Heart left ventricle (tissue), 16 donors: ENCODE data around the gene TYMP. TPM values are rescaled to one million over a fixed set of nuclear protein-coding genes. Genes with fewer than 3 reads are reported as not detected.

Experiments used
- ATAC-seq, 4 donors: fragments of 200-7000 bp; cut with Tn5 transposase; one replicate each; pipeline ENCODE4 v1.9.1; 2020 to 2022; ENCODE audit warnings: moderate library complexity in 4 of 4, mild to moderate bottlenecking in 3 of 4, moderate number of reproducible peaks in 1 of 4
- DNase-seq, 5 donors: peaks; one replicate each; pipeline ENCODE4 v3.0.0-alpha.2; 2020
- H3K27ac ChIP-seq, 12 donors: fragments of 200-600 bp; sonication (generic) in 4 of 12; one replicate each; pipeline versions ENCODE4 v1.5.0 to v1.8.0; 2016 to 2022; ENCODE audit warnings: mild to moderate bottlenecking in 2 of 12
- H3K27me3 ChIP-seq, 9 donors: fragments of 200-600 bp; sonication (generic) in 2 of 9; one replicate each; pipeline versions ENCODE4 v1.5.1 to v1.8.0; 2016 to 2022; ENCODE audit warnings: mild to moderate bottlenecking in 3 of 9
- H3K36me3 ChIP-seq, 9 donors: fragments of 200-600 bp; sonication (generic) in 2 of 9; one replicate each; pipeline versions ENCODE4 v1.5.0 to v1.8.0; 2018 to 2022; ENCODE audit warnings: mild to moderate bottlenecking in 2 of 9
- H3K4me1 ChIP-seq, 12 donors: fragments of 200-600 bp; sonication (generic) in 4 of 12; one replicate each; pipeline versions ENCODE4 v1.5.0 to v1.8.0; 2016 to 2022; ENCODE audit warnings: mild to moderate bottlenecking in 3 of 12
- H3K4me3 ChIP-seq, 12 donors: fragments of 200-600 bp; sonication (generic) in 4 of 12; one replicate each; pipeline versions ENCODE4 v1.5.0 to v1.8.0; 2017 to 2022; ENCODE audit warnings: mild to moderate bottlenecking in 9 of 12, moderate library complexity in 4 of 12
- H3K9me3 ChIP-seq, 12 donors: fragments of 200-600 bp; sonication (generic) in 4 of 12; one replicate each; pipeline versions ENCODE4 v1.5.0 to v1.8.0; 2016 to 2022; ENCODE audit warnings: mild to moderate bottlenecking in 1 of 12
- POLR2A ChIP-seq, 2 donors: fragments of 450-650 bp; IDR thresholded peaks; one replicate each; pipeline ENCODE4 v1.6.1; 2017; ENCODE audit warnings: antibody characterized with exemption in 2 of 2, mild to moderate bottlenecking in 2 of 2, moderate library complexity in 2 of 2
- WGBS, 4 donors: extraction: QIAGEN DNeasy Blood & Tissue Kit in 2 of 4; methylation state at CpG; one replicate each; pipeline versions ENCODE4 v1.1.5 to v1.1.7; 2013 to 2018; 5-methylcytosine and 5-hydroxymethylcytosine counted together
- intact Hi-C, 10 donors: fragments of 100-400 bp; cut with DNase I; formaldehyde crosslinking; loops; one replicate each; pipeline versions ENCODE4 v1.11.1 to v1.14.2; 2022
- polyA plus RNA-seq, 2 donors: library from polyadenylated mRNA; stranded (reverse); fragments of 200-250 nt; gene quantifications; one replicate each; pipeline ENCODE4 v1.2.3, GENCODE V29; 2013
- total RNA-seq, 9 donors: library from RNA; depleted of rRNA in 2 of 9; stranded (reverse); fragments of >200 nt in 2 of 9; fragmentation: NEBNext Ultra II Directional in 3 of 9; extraction: Animal tissue kit (Norgen Biotek cat#: 25700) in 3 of 9; gene quantifications; one replicate each; pipeline versions ENCODE4 v1.1.0 to v1.2.4, GENCODE V29; 2016 to 2023
- TF ChIP-seq, protein P1 (sequence below), 12 donors: fragments of 200-600 bp; sonication (generic) in 4 of 12; IDR thresholded peaks; one replicate each; pipeline versions ENCODE4 v1.5.0 to v1.8.0; 2018 to 2022; ENCODE audit warnings: antibody characterized with exemption in 12 of 12, mild to moderate bottlenecking in 5 of 12
- donor health status: ischemic (EF 13 %, LVEDD 7.1; RV severe dilation, severe dysfunction).
- donor health status: healthy with polysubstance abuse.
- donor health status: DM: no; HTN: yes; CAD: no.
- donor health status: DM: no; HTN: no; CAD: no.
- donor health status: ischemic (EF 25% LVEDD 6.9; RV normal size, moderate dysfunction).
- donor health status: ischemic (EF 25% LVEDD 5.7; RV mildly dilated, moderate dysfunction).
- donor health status: healthy.
- donor health status: DM: yes; HTN: yes; CAD: no.
- donor health status: ischemic (EF 35%, LVEDD 5.7; RV mildly dilated, moderate dysfunction).
- donor health status: nonischemic (EF 11% LVEDD 7.7; RV severe dilation, severe dysfunction).
- donor health status: DM: yes; HTN: yes; CAD: no.
- donor health status: PGD.
- donor health status: ischemic (EF 29% LVEDD 5.4; RV normal size, mild dysfunction).
- donor health status: nonischemic (EF 23%, LVEDD 6.1; RV moderate dilation, normal function).

TYMP gene
- total and polyA plus RNA-seq, 11 donors, result 8.3 to 198 (median 21.7) TPM

DNA sequence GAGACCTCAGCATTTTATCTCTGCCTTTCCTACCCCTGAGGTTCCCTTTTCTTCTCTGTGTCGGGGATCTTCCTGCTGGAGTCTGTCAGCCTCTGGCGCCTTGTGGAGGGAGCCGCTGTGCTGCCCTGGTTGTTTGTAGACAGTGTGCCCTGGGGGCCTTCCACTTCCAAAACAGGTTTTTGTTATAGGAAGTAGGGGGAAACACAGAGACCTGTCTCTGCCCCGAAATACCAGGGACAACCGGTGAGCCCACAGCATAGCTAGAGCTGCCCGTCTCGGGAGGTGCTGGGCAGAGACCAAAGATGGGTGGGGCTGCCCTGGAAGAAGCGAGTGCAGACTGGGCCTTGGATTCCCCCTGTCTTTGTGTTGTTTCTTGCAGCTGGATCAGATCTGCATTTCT lies 13.7 kb downstream of the TYMP start:
- H3K4me3 ChIP-seq, result no peak overlapping the region
- TF ChIP-seq, protein P1, sequence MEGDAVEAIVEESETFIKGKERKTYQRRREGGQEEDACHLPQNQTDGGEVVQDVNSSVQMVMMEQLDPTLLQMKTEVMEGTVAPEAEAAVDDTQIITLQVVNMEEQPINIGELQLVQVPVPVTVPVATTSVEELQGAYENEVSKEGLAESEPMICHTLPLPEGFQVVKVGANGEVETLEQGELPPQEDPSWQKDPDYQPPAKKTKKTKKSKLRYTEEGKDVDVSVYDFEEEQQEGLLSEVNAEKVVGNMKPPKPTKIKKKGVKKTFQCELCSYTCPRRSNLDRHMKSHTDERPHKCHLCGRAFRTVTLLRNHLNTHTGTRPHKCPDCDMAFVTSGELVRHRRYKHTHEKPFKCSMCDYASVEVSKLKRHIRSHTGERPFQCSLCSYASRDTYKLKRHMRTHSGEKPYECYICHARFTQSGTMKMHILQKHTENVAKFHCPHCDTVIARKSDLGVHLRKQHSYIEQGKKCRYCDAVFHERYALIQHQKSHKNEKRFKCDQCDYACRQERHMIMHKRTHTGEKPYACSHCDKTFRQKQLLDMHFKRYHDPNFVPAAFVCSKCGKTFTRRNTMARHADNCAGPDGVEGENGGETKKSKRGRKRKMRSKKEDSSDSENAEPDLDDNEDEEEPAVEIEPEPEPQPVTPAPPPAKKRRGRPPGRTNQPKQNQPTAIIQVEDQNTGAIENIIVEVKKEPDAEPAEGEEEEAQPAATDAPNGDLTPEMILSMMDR (IDR thresholded peaks at IDR 0.05), result no peak
- no peak for TF ChIP-seq POLR2A (IDR thresholded peaks at IDR 0.05)
- H3K27ac ChIP-seq, result no peak overlapping the region
- H3K27me3 ChIP-seq, result no peaks in the 10 kb centered on the region
- no peaks in the 10 kb centered on the region for H3K4me1 ChIP-seq
- WGBS, 4 donors, result 90 to 100% (median 91%) methylated on average over 5 to 8 of the region's 8 CpGs
- ATAC-seq (no peak), DNase-seq (no peak)
- intact Hi-C loops, result no loop called here
- no peaks in the 10 kb centered on the region for H3K9me3 ChIP-seq
- H3K36me3 ChIP-seq, result peaks cover 0 to 62% (median 48%) of the 10 kb centered on the region in 9 donors

DNA sequence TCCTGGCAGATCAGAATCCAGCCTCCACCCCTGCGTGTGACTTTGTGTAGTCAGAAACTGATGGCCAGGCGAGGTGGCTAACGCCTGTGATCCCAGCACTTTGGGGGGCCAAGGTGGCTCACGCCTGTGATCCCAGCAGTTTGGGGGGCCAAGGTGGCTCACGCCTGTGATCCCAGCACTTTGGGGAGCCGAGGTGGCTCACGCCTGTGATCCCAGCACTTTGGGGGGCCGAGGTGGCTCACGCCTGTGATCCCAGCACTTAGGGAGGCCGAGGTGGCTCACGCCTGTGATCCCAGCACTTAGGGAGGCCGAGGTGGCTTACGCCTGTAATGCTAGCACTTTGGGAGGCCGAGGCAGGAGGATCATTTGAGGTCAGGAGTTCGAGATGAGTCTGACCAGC lies 16.6 kb downstream of the TYMP start:
- ATAC-seq (no peak), DNase-seq (no peak)
- WGBS, 4 donors, result 95 to 98% (median 96%) methylated on average over 11 to 15 of the region's 15 CpGs
- Histone ChIP-seq H3K4me1 (peaks cover 0 to 15% (median 11%) of the 10 kb centered on the region in 12 donors), H3K9me3 (no peaks in the 10 kb centered on the region), H3K27ac (no peak overlapping the region), H3K27me3 (no peaks in the 10 kb centered on the region), H3K4me3 (no peak overlapping the region), H3K36me3 (peaks cover 0 to 39% (median 28%) of the 10 kb centered on the region in 9 donors)
- TF ChIP-seq, protein P1 (IDR thresholded peaks at IDR 0.05), result no peak
- TF ChIP-seq POLR2A (IDR thresholded peaks at IDR 0.05), result no peak
- intact Hi-C loops, result no loop called here

DNA sequence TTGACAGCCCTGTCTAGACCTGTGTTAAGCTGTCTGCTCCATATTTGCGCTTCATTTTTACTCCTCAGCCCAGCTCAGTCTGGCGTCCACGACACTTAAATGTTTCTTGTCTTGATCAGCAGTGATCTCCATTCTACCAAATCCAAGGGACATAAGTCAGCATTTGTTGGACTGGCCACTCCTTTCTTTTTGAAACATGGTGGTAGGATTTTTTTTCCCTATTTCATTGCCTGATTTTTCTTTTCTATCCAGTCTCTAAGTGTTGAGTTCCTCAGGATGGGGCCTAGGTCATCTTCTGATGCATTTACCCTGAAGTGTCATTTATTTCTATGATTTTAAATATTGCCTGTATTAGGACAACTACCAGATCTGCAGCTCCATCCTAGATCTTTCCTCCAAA lies 20.9 kb downstream of the TYMP start:
- DNase-seq, result no peak
- intact Hi-C loops, result loop anchor here in 4 of 10 donors (1.0 to 10.0 kb wide), 6 partner anchors 16 to 264 kb away; partner anchors contain the start of genes HDAC10 (in 2 of the 4), SCO2 (in 2 of the 4), CHKB (in 1 of the 4) and SYCE3 (in 1 of the 4)
- H3K27me3 ChIP-seq, result no peaks in the 10 kb centered on the region
- 7 to 14% (median 10%) methylated on average over 3 of the region's 3 CpGs for WGBS, 4 donors
- no peak for TF ChIP-seq POLR2A (IDR thresholded peaks at IDR 0.05)
- TF ChIP-seq, protein P1 (IDR thresholded peaks at IDR 0.05), result no peak
- peak overlapping the region in 10 of 12 donors; percentile 78 to 93 (median 90) for H3K27ac ChIP-seq
- peaks cover 0 to 39% (median 23%) of the 10 kb centered on the region in 9 donors for H3K36me3 ChIP-seq
- ATAC-seq, result no peak
- H3K9me3 ChIP-seq, result no peaks in the 10 kb centered on the region
- H3K4me1 ChIP-seq, result peaks cover 8 to 31% (median 23%) of the 10 kb centered on the region in 12 donors
- peak overlapping the region; percentile 67 to 97 (median 78) for H3K4me3 ChIP-seq

DNA sequence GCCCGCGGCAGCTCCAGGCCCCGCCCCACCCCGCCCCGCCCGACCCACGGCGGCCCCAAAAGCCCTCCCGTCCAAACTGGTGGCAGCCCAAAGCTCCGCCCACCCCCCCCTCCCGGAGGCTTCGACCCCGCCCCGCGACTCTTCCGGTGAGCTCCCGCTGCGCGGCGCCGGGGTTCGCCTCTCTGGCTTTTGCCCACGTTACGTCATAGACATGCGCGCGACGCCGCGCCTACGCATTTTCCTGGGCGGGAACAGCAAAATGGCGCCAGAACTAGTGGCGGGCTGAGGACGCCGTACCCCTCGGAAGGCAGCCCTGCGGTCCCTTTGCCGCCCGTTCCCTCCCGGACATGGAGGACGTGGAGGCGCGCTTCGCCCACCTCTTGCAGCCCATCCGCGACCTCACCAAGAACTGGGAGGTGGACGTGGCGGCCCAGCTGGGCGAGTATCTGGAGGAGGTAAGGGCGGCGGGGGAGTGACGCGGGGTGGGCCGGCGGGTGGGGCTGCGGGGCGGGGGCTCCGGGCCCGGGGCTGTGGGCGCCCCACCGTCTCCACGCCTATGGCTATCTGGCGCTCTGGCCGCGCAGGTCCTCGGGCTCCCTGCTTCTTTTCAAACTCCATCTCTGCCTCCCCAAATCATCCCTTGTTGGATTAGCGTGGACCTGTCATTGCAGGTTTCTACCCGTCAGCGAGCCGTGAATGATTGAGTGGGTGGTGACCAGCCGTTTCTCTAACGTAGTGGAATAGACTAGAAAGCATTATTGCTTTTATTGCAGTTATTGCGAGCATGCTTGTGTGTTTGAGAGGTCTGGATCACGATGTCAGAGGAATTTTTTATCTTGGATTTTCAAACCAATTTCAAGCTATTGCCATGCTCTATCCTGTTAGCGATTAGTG lies 21.6 kb downstream of the TYMP start, which contains the start of gene NCAPH2:
Gene NCAPH2 (plus strand): TSS at position 234 of the 894 bp plus-strand sequence. CDS start 114 bp downstream, at position 348.
- no peaks in the 10 kb centered on the region for H3K27me3 ChIP-seq
- DNase-seq (peak; percentile 95 to 99 (median 97)), ATAC-seq (peak; percentile 60 to 86 (median 78))
- peak within 1 kb of the TSS; percentile 86 to 98 (median 93) for H3K27ac ChIP-seq
- peak within 1 kb of the TSS; percentile 80 to 100 (median 96) for H3K4me3 ChIP-seq
- intact Hi-C loops, result loop anchor here in 4 of 10 donors (1.0 to 10.0 kb wide), 7 partner anchors 17 to 263 kb away; partner anchors contain the start of genes HDAC10 (in 2 of the 4), SCO2 (in 2 of the 4), CHKB (in 1 of the 4) and SBF1 (in 1 of the 4)
- WGBS, 4 donors, result 0 to 2% (median 1%) methylated on average over 19 to 76 of the region's 76 CpGs
- TF ChIP-seq, protein P1 (IDR thresholded peaks at IDR 0.05), result peak in 1 of 12 donors; percentile 23
- peak in 1 of 2 donors; percentile 71 for TF ChIP-seq POLR2A (IDR thresholded peaks at IDR 0.05)
- H3K36me3 ChIP-seq, result peaks cover 0 to 43% (median 28%) of the 10 kb centered on the region in 9 donors
- H3K4me1 ChIP-seq, result peaks cover 8 to 31% (median 23%) of the 10 kb centered on the region in 12 donors
- H3K9me3 ChIP-seq, result no peaks in the 10 kb centered on the region
